ENCODE results near the gene TPT1.

GRCh38 chr13:45303866-45304265, 37.1 kb downstream of the TPT1 start:
- TF ChIP-seq EP300 (IDR thresholded peaks at IDR 0.05; ENCODE audit: borderline replicate concordance in 1 of 2, low read depth in 1 of 2, low read length in 1 of 2) (no peak), MAX (IDR thresholded peaks at IDR 0.05; ENCODE audit: low read depth) (no peak), CTCF (IDR thresholded peaks at IDR 0.05) (no peak), RAD21 (IDR thresholded peaks at IDR 0.05; ENCODE audit: low read length) (no peak)
- TF ChIP-seq, protein P1, sequence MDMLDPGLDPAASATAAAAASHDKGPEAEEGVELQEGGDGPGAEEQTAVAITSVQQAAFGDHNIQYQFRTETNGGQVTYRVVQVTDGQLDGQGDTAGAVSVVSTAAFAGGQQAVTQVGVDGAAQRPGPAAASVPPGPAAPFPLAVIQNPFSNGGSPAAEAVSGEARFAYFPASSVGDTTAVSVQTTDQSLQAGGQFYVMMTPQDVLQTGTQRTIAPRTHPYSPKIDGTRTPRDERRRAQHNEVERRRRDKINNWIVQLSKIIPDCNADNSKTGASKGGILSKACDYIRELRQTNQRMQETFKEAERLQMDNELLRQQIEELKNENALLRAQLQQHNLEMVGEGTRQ (IDR thresholded peaks at IDR 0.05; ENCODE audit: borderline replicate concordance, low read depth, low read length) = no peak
